HL-60/S4 treated with retinoic acid at 250 ng/mL for 4 days and 3 days (cell line): ENCODE data around the gene FAM9C.
"Not testable (repeated sequence)": the region's sequence is repeated elsewhere in the genome, so short reads cannot be mapped to it uniquely, and the experiment has no call there.

Source experiments
- in situ Hi-C: fragments of 300-500 bp; cut with MboI; formaldehyde crosslinking; loops from 2 replicates; pipeline ENCODE4 v1.7.0; 2022; ENCODE audit warnings: low sequenced_read_pairs

FAM9C gene

DNA sequence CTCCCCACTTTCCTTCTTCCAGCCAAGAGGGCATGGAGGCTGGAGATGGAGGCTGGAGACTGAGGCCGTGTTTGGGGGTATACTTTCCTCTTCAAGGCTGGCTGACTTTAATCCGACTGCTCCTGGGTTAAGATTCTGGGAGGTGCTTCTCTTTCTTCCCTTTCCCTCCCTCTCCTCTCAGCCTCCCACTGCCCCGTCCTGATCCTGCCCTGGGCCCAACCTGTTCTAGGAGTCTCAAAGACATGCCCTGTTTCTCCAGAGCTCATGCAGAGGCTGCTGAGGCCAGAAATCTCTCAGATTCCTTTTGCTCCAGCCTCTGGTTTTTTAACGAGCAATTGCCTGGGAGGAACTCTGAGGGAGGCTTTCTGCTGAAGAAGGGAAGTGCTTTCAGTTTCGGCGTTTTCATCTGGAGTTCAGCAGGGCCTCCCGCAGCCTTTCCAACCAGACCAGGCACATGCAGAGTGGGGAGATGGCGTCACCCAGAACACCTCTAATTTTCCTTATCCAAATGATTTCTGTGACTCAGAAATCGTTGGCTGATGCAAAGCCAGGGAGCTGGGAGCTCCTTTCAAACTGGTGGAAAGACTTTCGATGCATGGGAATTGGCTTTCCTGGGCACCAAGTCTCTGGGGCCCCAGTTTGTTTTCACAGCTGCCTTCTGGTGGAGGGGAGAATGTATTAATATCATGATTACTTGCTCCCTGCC is 34.5 kb upstream of the FAM9C start:
- in situ Hi-C loops, result loop anchor here (25.0 kb wide), 2 partner anchors 92 to 408 kb away; partner anchors contain the start of gene TMSB4X

DNA sequence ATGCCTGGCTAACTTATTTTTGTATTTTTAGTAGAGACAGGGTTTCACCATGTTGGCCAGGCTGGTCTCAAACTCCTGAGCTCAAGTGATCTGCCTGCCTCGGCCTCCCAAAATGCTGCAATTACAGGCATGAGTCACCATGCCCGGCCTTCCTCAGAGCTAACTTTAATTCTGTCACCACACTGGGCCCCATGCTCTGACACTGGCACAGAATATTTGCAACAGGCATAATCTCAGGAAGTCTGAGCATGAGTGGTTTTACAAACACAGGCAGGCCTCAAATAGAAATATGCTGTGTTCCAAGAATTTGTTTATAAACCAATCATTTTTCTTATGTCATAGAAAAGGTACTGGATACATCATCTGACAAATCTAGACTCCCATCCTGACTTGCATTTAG is 32.7 kb upstream of the FAM9C start:
- in situ Hi-C loops, result loop anchor here (25.0 kb wide), 2 partner anchors 90 to 410 kb away; partner anchors contain the start of gene TMSB4X

DNA sequence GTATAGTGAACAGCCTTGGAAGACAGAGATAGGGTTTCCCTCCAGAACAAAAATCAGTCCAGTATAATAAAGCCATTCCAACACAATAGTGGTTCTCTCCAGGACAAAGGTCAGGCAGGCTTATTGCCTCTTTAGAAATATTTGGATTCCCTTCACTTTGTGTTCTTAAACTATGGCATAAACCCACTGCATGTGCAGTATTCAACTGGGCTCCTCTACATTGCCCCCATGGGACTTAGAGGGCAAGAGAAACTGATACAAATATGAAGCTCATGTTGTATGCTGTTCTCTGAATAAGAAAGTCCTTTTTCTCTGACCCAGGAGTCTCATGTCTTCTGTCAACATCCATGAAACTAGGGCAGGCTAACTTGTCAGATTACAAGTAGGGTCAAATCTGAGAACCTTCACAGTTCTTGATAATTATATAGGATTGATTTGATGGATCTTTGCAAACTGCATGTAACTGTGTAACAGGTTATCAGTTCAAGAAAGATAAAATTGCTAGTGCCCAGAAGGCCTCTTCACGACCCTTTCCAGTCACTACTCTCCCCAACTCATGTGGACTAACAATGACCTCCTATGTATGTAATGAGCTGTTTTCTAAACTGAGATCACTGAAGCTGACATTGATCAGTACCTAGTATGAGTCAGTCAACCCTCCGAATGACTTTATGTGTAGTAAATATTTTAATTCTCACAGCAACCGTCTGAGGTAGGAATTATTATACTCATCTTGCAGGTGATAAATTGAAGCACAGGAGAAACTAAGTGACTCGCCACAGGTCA is 31.9 kb upstream of the FAM9C start:
- in situ Hi-C loops, result loop anchor here (25.0 kb wide), 2 partner anchors 89 to 411 kb away; partner anchors contain the start of gene TMSB4X

DNA sequence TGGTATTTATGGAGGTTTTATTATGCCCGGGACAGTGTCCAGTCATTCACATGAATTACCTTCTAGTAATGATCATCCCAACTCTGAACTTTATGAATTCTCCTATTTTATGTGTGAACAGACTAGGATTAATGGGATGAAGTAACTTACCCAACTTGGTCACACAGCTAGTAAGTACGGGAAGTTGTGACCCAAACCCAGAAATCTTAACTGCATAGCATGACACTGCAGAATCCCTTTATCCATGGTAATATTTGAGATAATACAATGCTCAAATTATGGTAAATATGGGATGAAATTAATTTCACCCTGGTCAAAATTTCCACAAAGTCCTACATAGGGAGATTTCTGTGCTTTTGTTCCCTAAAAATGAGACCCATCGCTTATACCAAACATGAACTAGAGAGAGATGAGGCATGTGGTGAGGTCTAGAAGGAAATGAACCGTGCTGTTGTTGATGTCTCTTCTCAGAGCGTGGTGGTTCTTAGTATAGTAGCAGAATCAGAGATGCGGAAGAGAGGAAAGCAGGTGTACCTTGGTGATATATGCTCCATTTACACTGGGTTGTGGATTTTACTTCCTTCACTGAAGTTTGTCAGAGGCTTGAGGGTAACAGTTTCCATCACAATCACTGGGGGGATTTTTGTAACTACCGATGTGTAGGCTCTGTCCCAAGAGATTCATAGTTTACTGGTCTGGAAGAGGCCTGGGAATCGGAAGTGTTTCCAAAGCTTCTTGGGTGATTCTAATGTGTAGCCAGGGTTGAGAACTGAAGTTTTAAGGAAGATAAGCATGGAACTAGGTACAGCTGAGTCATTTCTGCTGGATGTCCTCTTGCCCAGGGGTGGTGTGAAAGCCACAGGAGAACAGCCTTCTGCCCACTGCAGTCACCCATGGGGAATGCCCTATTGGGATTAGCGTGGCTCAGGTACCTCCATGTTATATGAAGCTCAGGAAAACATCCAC is 30.2 kb upstream of the FAM9C start:
- in situ Hi-C loops, result loop anchor here (25.0 kb wide), 2 partner anchors 87 to 413 kb away; partner anchors contain the start of gene TMSB4X

DNA sequence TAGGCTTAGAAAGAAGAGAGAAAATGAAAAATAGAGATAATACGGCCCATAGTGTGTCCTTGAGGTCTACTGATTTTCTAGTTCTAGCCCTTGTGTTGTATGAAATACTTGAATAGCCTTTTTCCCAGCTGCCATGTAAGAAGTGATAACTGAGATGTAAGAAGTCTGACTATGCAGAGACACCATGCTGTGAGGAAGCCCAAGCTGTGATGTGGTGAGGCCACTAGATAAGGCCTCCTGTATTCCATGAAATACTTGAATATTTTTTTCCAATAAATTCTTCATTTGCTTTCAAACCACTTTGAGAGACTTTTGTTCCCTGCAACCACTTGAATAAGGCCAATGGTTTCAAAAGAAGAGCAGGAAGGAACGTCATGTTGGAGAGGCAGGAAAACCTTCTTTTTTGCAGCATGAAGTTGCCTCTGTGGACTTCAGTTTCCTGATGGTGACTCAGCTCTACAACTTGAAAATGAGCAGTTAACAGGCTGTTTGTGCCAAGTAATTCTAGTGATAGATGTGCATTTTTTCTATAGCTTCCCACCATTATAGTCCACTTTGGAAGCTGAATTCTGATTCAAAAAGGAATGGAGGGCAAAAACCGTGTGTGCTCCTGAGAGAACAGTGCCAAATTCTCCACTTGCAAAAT is 25.5 kb upstream of the FAM9C start:
- in situ Hi-C loops, result no loop called here

DNA sequence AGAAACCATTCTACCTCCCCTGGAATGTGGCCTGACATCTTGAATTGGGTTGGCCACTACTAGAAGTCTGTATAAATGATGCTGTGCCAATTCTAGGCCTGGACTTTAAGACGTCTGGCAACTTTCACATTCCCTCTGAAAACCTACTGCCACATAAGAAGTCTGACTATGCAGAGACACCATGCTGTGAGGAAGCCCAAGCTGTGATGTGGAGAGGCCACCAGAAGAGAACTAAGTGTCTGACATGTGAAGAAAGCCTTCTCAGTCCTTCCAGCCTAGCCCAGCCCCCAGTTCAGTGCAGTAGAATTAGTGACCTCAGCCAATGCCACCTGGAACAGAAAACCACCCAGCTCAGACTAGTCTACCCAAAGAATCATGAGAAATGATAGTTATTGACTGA is 24.2 kb upstream of the FAM9C start:
- in situ Hi-C loops, result no loop called here

DNA sequence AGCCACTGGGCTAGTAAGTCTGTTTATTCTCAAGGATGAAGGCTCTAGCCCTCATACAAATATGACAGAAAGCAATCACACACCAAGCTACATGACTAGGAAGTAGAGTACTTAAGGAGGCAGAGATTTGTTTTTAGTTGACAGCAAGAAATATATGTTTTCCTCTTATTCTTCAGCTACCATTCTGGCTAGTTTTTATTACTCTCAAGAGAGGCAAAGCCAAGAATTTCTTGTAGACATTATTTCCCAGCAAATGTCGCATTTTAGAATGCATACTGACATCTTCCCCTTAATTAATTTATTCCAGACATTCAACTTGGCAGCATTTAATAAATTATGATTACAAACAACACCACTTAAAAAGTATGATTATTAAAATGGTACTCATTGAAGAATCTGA is 23.4 kb upstream of the FAM9C start:
- in situ Hi-C loops, result no loop called here

DNA sequence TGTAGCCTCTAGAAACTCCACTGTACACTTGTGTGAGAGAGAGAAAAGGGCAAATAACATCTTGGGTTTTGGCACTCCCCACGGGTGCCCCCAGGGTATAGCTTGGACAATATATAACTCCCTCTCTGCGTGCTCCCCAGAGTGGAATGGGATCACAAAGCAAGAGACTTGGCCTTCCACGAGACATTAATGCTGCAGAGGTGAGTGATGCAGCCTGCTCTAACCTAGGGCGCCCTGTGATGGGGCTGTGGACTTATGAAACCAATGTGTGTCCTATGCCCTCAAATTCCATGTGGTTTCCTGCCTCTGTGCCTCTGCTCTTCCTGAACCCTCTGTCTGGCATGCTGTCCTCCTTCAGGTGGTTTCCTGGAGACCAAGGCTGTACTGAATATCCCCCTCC is 22.0 kb upstream of the FAM9C start:
- in situ Hi-C loops, result no loop called here

DNA sequence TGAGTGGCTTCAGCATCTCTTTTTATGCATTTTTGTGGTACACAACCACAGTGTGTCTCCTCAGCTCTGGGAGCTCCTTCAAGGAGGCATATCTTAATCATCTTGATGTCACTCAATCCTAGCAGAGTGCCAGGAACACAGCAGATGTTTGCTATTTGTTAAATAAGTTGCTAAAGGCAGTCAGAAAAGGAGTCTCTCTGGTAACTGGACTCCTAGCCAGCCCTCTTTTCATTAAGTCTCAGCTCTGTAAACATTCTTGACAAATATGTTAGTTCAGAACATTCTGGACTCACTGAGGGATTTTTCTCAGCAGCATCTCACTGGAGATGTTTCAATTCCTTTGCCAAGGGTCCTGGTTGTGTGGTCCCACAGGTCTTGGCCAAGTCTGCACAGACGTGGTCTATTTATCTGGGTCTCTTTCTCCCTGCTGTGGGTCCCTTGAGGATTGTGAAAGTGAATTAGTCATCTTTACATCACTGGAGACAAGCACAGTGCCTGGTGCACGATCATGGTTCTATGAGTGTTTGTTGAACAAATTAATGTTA is 20.3 kb upstream of the FAM9C start:
- in situ Hi-C loops, result no loop called here

DNA sequence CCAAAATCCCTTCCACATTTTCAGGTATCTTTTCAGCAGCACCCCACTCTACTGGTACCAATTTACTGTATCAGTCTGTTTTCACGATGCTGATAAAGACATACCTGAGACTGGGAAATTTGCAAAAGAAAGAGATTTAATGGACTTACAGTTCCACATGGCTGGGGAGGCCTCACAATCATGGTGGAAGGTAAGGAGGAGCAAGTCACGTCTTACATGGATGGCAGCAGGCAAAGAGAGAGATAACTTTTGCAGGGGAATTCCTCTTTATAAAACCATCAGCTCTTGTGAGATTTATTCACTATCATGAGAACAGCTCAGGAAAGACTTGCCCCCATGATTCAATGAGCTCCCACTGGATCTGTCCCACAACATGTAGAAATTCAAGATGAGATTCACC is 18.7 kb upstream of the FAM9C start:
- in situ Hi-C loops, result not testable (repeated sequence)

DNA sequence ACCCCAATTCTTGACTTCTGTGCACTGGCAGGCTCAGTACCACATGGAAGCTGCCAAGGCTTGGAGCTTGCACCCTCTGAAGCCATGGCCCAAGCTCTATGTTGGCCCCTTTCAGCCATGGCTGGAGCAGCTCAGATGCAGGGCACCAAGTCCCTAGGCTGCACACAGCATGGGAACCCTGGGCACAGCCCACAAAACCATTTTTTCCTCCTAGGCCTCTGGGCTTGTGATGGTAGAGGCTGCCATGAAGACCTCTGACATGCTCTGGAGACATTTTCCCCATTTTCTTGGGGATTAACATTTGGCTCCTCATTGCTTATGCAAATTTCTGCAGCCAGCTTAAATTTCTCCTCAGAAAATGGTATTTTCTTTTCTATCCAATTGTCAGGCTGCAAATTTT is 17.9 kb upstream of the FAM9C start:
- in situ Hi-C loops, result not testable (repeated sequence)

DNA sequence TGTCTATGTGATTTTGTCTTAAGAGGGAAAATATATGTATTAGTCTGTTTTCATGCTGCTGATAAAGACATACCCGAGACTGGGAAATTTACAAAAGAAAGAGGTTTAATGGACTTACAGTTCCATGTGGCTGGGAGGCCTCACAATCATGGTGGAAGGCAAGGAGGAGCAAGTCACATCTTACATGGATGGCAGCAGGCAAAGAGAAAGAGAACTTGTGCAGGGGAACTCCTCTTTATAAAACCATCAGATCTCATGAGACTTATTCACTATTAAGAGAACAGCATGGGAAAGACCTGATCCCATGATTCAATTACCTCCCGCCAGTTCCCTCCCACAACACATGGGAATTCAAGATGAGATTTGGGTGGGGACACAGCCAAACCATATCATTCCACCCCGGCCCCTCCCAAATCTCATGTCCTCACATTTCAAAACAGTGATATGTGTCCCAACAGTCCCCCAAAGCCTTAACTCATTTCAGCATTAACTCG is 16.8 kb upstream of the FAM9C start:
- in situ Hi-C loops, result not testable (repeated sequence)

DNA sequence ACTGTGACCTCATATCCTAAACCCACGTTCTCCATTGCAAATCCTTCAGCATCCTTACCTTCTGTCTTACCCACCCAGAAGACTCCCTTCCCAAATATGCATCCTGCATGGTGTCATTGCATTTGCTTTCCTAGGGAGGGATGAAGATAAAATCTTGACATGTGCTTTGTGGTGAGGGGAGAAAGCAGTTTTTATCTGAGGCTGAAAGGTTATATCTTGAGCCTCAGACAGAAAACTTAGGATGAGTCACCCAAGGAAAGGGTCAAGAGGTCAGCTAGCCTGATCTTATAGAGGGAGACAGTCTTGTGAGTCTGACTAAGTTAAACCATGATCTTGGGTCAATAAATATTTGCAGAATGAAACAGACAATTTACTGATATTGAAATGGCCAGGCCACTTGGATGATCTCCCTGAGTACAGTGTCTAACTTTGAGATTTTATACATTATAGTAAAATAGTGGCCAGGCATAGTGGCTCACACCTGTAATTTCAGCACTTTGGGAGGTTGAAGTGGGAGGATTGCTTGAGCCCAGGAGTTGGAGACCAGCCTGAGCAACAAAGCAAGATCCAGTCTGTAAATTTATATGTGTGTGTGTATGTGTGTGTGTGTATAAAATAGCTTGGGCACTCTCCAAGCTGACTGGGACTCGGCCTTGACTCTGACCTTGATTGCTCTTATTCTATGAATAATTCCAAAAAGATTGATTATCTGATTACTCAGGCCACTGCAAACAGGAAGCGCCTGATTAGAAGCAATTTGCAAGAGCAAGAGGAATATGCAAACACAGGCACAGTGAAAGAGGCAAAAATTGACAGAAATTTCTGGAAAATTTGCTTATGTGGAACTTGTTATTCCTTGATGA is 15.4 kb upstream of the FAM9C start:
- in situ Hi-C loops, result no loop called here

DNA sequence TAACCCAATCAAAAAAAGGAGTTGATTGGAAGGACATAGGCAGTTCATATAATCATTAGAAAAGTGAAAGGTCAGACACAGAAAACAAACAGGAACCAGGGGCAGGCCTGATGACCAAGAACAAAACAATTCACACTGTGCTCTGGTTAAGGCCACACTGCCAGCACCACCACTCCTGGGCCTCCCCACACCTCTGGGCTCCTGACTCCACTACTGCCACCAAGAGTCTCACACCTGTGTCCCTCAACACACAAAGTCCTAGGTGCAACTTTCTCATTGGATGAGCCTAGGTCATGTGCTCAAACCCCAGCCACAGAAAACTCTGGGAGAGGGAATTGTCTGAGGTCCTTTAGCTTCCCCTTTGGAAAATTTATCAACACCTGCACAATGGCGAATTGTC is 11.1 kb upstream of the FAM9C start:
- in situ Hi-C loops, result no loop called here

DNA sequence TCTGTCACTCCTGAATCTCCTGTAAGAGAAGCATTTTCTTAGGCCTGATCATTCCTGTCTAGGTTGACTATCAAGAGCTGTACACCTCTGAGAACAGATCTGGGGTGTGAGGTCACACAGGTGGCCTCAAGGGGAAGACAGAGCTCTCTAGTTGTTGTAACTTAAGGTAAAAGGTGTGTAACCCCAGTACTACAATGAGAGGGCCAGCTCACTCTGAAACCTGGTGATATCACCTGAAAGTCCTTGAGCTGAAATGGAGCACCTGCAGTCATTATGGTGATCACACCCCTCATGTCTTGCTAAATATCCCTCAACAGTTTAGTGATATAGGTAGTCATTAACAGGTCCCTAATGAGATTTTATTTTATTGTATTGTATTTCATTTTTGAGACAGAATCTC is 8.8 kb upstream of the FAM9C start:
- in situ Hi-C loops, result no loop called here

DNA sequence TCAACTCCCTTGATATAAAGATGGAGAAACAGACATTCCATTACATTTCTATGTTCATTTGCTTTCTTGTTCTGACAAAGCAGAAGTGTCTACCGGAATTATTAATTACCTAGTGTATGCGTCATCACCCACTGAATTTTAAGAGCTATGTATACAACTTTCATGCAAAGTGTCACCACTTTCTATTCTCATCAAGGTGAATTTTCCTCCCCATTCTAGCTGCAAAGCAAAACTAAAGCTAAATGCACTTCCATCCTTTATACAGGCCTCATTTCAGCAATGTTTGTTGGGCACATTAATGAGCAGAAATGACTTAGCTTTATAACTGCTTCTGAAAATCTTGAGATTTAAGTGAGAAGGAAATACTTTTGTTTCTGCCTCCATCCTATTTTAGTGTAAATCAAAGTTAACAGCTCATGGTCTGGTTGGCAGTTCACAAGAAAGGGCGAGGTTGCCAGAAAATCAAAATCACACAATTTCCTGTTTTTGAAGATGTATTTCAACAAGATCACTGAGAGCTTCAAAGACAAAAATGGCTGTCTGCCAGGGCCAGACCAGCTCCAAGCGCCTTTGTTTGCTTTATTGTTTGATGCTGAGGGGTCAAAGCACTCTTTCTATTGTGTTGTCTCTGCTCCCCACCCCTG is 7.2 kb upstream of the FAM9C start:
- in situ Hi-C loops, result no loop called here

DNA sequence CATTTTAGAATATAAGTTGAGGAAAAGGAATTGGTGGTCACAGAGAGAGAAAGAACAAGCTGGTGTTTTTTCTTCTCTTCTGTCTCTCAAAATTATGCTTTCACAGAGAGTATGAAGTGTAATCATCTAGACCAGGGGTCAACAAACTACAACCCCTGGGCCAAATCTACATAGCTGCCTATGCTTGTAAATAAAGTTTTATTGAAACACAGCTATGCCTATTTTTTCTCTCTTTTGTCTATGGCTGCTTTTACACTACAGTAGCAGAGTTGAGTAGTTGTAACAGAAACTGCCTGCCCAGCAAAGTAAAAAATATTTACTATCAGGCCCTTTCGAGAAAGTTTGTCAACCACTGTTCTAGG is 6.7 kb upstream of the FAM9C start:
- in situ Hi-C loops, result no loop called here

DNA sequence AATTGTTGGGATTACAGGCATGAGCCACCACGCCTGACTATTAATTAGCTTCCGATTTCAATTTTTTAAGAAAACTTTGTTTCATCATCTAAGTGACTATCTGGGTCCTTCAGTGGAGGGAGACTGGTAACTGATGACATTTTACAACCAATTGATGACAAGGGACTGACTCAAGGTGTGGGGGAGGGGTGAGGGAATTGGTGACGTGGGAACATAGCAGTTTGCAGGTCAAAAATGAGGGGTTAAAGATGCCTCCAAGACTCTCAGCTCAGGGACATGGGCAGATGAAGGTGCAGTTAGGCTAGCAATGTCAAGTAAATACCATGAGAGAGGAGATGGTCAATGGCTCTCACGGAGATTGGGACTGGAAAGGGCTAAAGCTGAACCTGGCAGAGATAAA is 5.7 kb upstream of the FAM9C start:
- in situ Hi-C loops, result no loop called here

DNA sequence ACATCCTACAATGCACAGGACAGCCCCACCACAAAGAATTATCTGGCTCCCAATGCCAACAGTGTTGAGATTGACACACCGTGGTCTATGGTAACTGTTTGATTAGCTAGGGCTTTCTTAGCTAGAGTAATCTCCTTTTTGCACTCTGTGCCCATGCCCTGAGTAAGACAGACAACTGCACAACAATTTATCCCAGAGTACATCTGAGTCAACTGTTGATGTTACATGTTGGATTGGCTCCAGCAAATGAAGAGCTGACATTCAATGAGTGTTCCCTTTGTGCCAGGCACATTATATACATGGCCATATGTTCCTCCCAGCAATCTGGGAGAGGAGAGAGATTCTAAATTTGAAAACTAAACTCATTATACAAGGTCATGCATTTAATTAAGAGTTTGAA is 3.9 kb upstream of the FAM9C start:
- in situ Hi-C loops, result no loop called here
